ENCODE results near the gene SF1. TPM values are rescaled to one million over a fixed set of nuclear protein-coding genes. Genes with fewer than 3 reads are reported as not detected.

Gene SF1
- total and polyA plus RNA-seq, 2 of the 4 experiments (the other 2 are of a cell fraction) = 56.8 to 88.0 TPM

- intact Hi-C loops (cut with micrococcal nuclease) (no loop called here), dilution Hi-C loops (cut with HindIII; ENCODE audit: low sequenced_read_pairs, unreplicated experiment) (no loop called here), in situ Hi-C loops (cut with MboI; ENCODE audit: low sequenced_read_pairs) (no loop called here)
- POLR2A ChIA-PET (ENCODE audit: unreplicated experiment) = no interaction called here
- no peaks in the 10 kb centered on the region for H3K9me1 ChIP-seq (ENCODE audit: insufficient read depth, low read length)
- no peak for TF ChIP-seq FOS (IDR thresholded peaks at IDR 0.05; ENCODE audit: low read depth, low read length)
- no peak for TF ChIP-seq ELK1 (IDR thresholded peaks at IDR 0.05; ENCODE audit: borderline replicate concordance, low read depth, low read length)
- TF ChIP-seq SMC3 (IDR thresholded peaks at IDR 0.05; ENCODE audit: low read depth, low read length) = no peak
- TF ChIP-seq MAFK (IDR thresholded peaks at IDR 0.05; ENCODE audit: low read depth, low read length) = no peak
- no peak for TF ChIP-seq BHLHE40 (IDR thresholded peaks at IDR 0.05; ENCODE audit: low read depth, low read length)
- no peak for TF ChIP-seq CHD1 (IDR thresholded peaks at IDR 0.05; ENCODE audit: low read depth, low read length)
- no peak for TF ChIP-seq USF2 (IDR thresholded peaks at IDR 0.05; ENCODE audit: low read depth, low read length)
- TF ChIP-seq RCOR1 (IDR thresholded peaks at IDR 0.05; ENCODE audit: insufficient replicate concordance, low read length) = no peak
- no peak for TF ChIP-seq CTCF (conservative IDR thresholded peaks at IDR 0.05; ENCODE audit: low read depth, low read length)
- no peak for TF ChIP-seq RFX5 (IDR thresholded peaks at IDR 0.05; ENCODE audit: low read depth, low read length)
- no peak for TF ChIP-seq MAZ (IDR thresholded peaks at IDR 0.05; ENCODE audit: borderline replicate concordance, low read depth, low read length)
- no peak for TF ChIP-seq NFE2L2 (IDR thresholded peaks at IDR 0.05; ENCODE audit: low read depth, low read length)
- TF ChIP-seq MXI1 (IDR thresholded peaks at IDR 0.05; ENCODE audit: borderline replicate concordance, low read depth, low read length) = no peak
- no peak for TF ChIP-seq CEBPB (IDR thresholded peaks at IDR 0.05; ENCODE audit: low read depth, low read length)
- no peak for TF ChIP-seq POLR2A (IDR thresholded peaks at IDR 0.05; ENCODE audit: low read depth, low read length)
- TF ChIP-seq RAD21 (IDR thresholded peaks at IDR 0.05; ENCODE audit: low read length) = no peak
- no peak overlapping the region for H3K18ac ChIP-seq (ENCODE audit: low read depth, low read length)
- H3K36me3 ChIP-seq (ENCODE audit: control insufficient read depth, insufficient read depth, low read length) = no peaks in the 10 kb centered on the region
- no peak overlapping the region for H3K4me2 ChIP-seq (ENCODE audit: low read depth, low read length)
- H3K56ac ChIP-seq (ENCODE audit: extremely low read depth, insufficient read depth, low read length) = no peak overlapping the region
- no TSS peak for BruUV-seq (replicated peaks)
- H3K9ac ChIP-seq (ENCODE audit: low read depth, low read length) = no peak overlapping the region
- CTCF ChIA-PET = no interaction called here
- H3K27me3 ChIP-seq (ENCODE audit: control insufficient read depth, insufficient read depth, low read length) = peaks cover 38% of the 10 kb centered on the region
- ATAC-seq (ENCODE audit: low read depth) = no peak
- H3K4me3 ChIP-seq (ENCODE audit: insufficient read depth, low read depth, low read length) = no peak overlapping the region
- no peak for DNase-seq
- no peak overlapping the region for H3K23ac ChIP-seq (ENCODE audit: low read depth, low read length)
- no peak overlapping the region for H2BK120ac ChIP-seq (ENCODE audit: low read depth, low read length)
- no peaks in the 10 kb centered on the region for H3K9me3 ChIP-seq (ENCODE audit: control insufficient read depth, insufficient read depth, low read length)
- WGBS, 2 experiments (ENCODE audit: extremely low coverage in 2 of 2, insufficient read length in 1 of 2) = 81% methylated on average over 17 of the region's 22 CpGs; no CpG with 5 or more reads in 1 of the 2 experiments
- no peak overlapping the region for H2BK20ac ChIP-seq (ENCODE audit: low read depth, low read length)
- H3K4me1 ChIP-seq (ENCODE audit: control insufficient read depth, insufficient read depth, low read length) = no peaks in the 10 kb centered on the region
- no peak overlapping the region for H4K91ac ChIP-seq (ENCODE audit: insufficient read depth, low read depth, low read length)
- H3K79me1 ChIP-seq (ENCODE audit: low read depth in 1 of 2, low read length in 2 of 2) = no peaks in the 10 kb centered on the region
- H4K8ac ChIP-seq (ENCODE audit: low read depth in 2 of 2, low read length in 2 of 2) = no peak overlapping the region
- H2AFZ ChIP-seq (replicated peaks; ENCODE audit: low read length, poor library complexity) = no peak overlapping the region
- H4K5ac ChIP-seq (ENCODE audit: low read depth, low read length) = no peak overlapping the region
- H2AK9ac ChIP-seq (replicated peaks; ENCODE audit: low read depth, low read length, poor library complexity) = no peak overlapping the region
- no peak overlapping the region for H2AK5ac ChIP-seq (ENCODE audit: low read depth, low read length)
- H2BK5ac ChIP-seq (ENCODE audit: low read depth, low read length, poor library complexity, severe bottlenecking) = no peak overlapping the region
- no peak overlapping the region for H2BK15ac ChIP-seq (ENCODE audit: low read depth, low read length)
- H3K4ac ChIP-seq (ENCODE audit: low read depth, low read length) = no peak overlapping the region
- no peak overlapping the region for H3K27ac ChIP-seq (ENCODE audit: insufficient read depth, low read length)
- H3K14ac ChIP-seq (replicated peaks; ENCODE audit: low read depth, low read length) = no peak overlapping the region
- H4K20me1 ChIP-seq (ENCODE audit: insufficient read depth, low read length) = no peaks in the 10 kb centered on the region
These were observed 49.1 kb upstream of the SF1 start for GRCh38 chr11:64827451-64827839.
